NCI-H1092 (cell line): ENCODE results near the gene RCE1.
A peak's percentile ranks its signal among the peaks of the same experiment; 100 is the strongest.

ENCODE experiments used
- DNase-seq: peaks from one replicate; lab custom pipeline; 2025; lab: John Stamatoyannopoulos, UW

The RCE1 gene

GRCh38 chr11:66857234-66857926 is 14.1 kb downstream of the RCE1 start:
- no peak for DNase-seq

GRCh38 chr11:66857927-66858185 is 14.6 kb downstream of the RCE1 start:
- no peak for DNase-seq

GRCh38 chr11:66858186-66858938 is 15.1 kb downstream of the RCE1 start:
- DNase-seq, result no peak

GRCh38 chr11:66858939-66859685 is 15.9 kb downstream of the RCE1 start:
- DNase-seq, result no peak

- no peak for DNase-seq
Observed at GRCh38 chr11:66859686-66860448, 16.6 kb downstream of the RCE1 start.

GRCh38 chr11:66860449-66860831 is 17.2 kb downstream of the RCE1 start:
- no peak for DNase-seq

- DNase-seq, result no peak
Observed at GRCh38 chr11:66861038-66861773, 18.0 kb downstream of the RCE1 start.

GRCh38 chr11:66861774-66862558 is 18.7 kb downstream of the RCE1 start:
- no peak for DNase-seq

GRCh38 chr11:66862559-66863037 is 19.4 kb downstream of the RCE1 start:
- DNase-seq, result no peak

GRCh38 chr11:66863428-66864125 is 20.3 kb downstream of the RCE1 start:
- DNase-seq, result no peak

GRCh38 chr11:66864172-66864901 is 21.1 kb downstream of the RCE1 start:
- no peak for DNase-seq

- peak; percentile 8 for DNase-seq
Observed at GRCh38 chr11:66864924-66865697, 21.9 kb downstream of the RCE1 start.

GRCh38 chr11:66866007-66866406 is 22.8 kb downstream of the RCE1 start:
- no peak for DNase-seq

GRCh38 chr11:66866511-66866986 is 23.3 kb downstream of the RCE1 start:
- DNase-seq, result no peak

- no peak for DNase-seq
Observed at GRCh38 chr11:66867425-66868040, 24.3 kb downstream of the RCE1 start.

- no peak for DNase-seq
Observed at GRCh38 chr11:66868082-66868725, 25.0 kb downstream of the RCE1 start.

- no peak for DNase-seq
Observed at GRCh38 chr11:66868726-66869566, 25.7 kb downstream of the RCE1 start.
